OCI-LY7 (cell line): ENCODE data around the gene ARHGAP6. TPM values are rescaled to one million over a fixed set of nuclear protein-coding genes. Genes with fewer than 3 reads are reported as not detected.

Source experiments
- BruUV-seq: library from RNA; stranded (reverse); fragments of 400-500 nt; replicated peaks from 2 replicates; lab custom pipeline; 2021; lab: Mats Ljungman, UMichigan
- CTCF ChIA-PET: fragments of 300-600 bp; sonication (Branson Sonifier 250); formaldehyde crosslinking; loops from one replicate; lab custom pipeline; 2022; ENCODE audit warnings: antibody characterized with exemption; ENCODE audit not compliant: unreplicated experiment; lab: Charles Lee
- POLR2A ChIA-PET: fragments of 300-600 bp; sonication (Branson Sonifier 250); formaldehyde crosslinking; loops from one replicate; lab custom pipeline; 2022; ENCODE audit warnings: antibody characterized with exemption; lab: Charles Lee
- DNase-seq: peaks from one replicate; pipeline ENCODE4 v3.0.0-alpha.2; 2015; ENCODE audit warnings: low spot score
- H2AFZ ChIP-seq: fragments of 200-600 bp; sonication (generic), shearing (Covaris generic); 2 replicates; pipeline ENCODE4 v1.6.1; 2014; ENCODE audit warnings: mild to moderate bottlenecking, antibody characterized with exemption, low read length, moderate library complexity
- H3K27ac ChIP-seq: fragments of 200-600 bp; sonication (generic); 2 replicates; pipeline ENCODE4 v1.5.1; 2014; ENCODE audit warnings: mixed run types, low read depth, mild to moderate bottlenecking, moderate library complexity, low read length, inconsistent platforms; ENCODE audit not compliant: poor library complexity, severe bottlenecking
- H3K36me3 ChIP-seq: fragments of 200-600 bp; sonication (generic); 2 replicates; pipeline ENCODE4 v1.6.1; 2014; ENCODE audit warnings: mild to moderate bottlenecking, antibody characterized with exemption, low read length, moderate library complexity, mixed read lengths; ENCODE audit not compliant: insufficient read depth
- H3K4me1 ChIP-seq: fragments of 200-600 bp; sonication (generic); 2 replicates; pipeline ENCODE4 v1.5.1; 2014; ENCODE audit warnings: mild to moderate bottlenecking, low read length; ENCODE audit not compliant: insufficient read depth, poor library complexity, severe bottlenecking
- H3K4me2 ChIP-seq: fragments of 200-600 bp; sonication (generic); 2 replicates; pipeline ENCODE4 v1.6.1; 2014; ENCODE audit warnings: mild to moderate bottlenecking, low read length
- H3K4me3 ChIP-seq: fragments of 200-600 bp; sonication (generic); 2 replicates; pipeline ENCODE4 v1.5.1; 2014; ENCODE audit warnings: mild to moderate bottlenecking, low read depth, low read length; ENCODE audit not compliant: poor library complexity, severe bottlenecking
- H3K79me2 ChIP-seq: fragments of 200-600 bp; sonication (generic); 2 replicates; pipeline ENCODE4 v1.6.1; 2016; ENCODE audit warnings: low read depth, mild to moderate bottlenecking, low read length, moderate library complexity, mixed read lengths; ENCODE audit not compliant: insufficient read depth
- H3K9me2 ChIP-seq: fragments of 200-600 bp; sonication (generic); 2 replicates; pipeline ENCODE4 v1.6.1; 2016; ENCODE audit warnings: mild to moderate bottlenecking, low read length, mixed read lengths; ENCODE audit not compliant: insufficient read depth
- H3K9me3 ChIP-seq: fragments of 200-600 bp; sonication (generic); 2 replicates; pipeline ENCODE4 v1.6.1; 2014; ENCODE audit warnings: mild to moderate bottlenecking, mixed run types, low read length, mixed read lengths
- H4K20me1 ChIP-seq: fragments of 200-600 bp; sonication (generic); 2 replicates; pipeline ENCODE4 v1.6.1; 2014; ENCODE audit warnings: mild to moderate bottlenecking, antibody characterized with exemption, low read length, moderate library complexity, mixed read lengths; ENCODE audit not compliant: insufficient read depth
- EZH2phosphoT487 ChIP-seq: fragments of 200-600 bp; sonication (generic); IDR thresholded peaks from 2 replicates; pipeline ENCODE4 v1.6.1; 2018; ENCODE audit warnings: low read depth, borderline replicate concordance, mild to moderate bottlenecking, mixed run types, antibody characterized with exemption, low read length, moderate library complexity, mixed read lengths
- intact Hi-C: fragments of 100-400 bp; cut with micrococcal nuclease; formaldehyde crosslinking; loops from one replicate; pipeline ENCODE4 v1.10.0; 2022; ENCODE audit not compliant: unreplicated experiment
- total RNA-seq, 2 experiments: library from RNA; depleted of rRNA in 1 of 2; stranded (reverse); fragments of >200 nt in 1 of 2; shearing (Covaris generic) in 1 of 2; gene quantifications; 2 replicates each; pipeline ENCODE4 v1.2.3, GENCODE V29; 2014 to 2022
- TF ChIP-seq, protein P1 (sequence below): fragments of 200-600 bp; sonication (generic); conservative IDR thresholded peaks from 2 replicates; pipeline ENCODE4 v1.5.1; 2014; ENCODE audit warnings: mild to moderate bottlenecking, antibody characterized with exemption, low read length, moderate library complexity, mixed read lengths

The ARHGAP6 gene
- total RNA-seq, 2 experiments from 2014 or later, result not detected

DNA sequence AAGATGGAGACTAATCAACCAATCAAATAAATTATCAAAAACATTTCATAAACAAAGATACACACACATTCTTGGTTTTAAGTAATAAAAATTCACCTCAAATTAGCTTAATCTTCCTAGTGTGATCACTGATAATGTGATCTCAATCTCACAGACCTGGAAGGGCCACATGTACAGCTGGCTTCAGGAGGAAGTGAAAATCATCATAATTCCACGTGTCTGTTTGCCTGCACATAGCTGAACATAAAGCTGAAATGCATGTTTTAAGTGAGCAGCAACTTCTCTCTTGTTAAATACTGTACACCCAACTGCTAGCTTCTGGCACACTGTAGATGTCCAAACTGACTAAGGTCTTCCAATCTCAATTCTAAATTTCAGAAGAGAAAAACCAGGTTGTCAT is 53.8 kb downstream of the ARHGAP6 start:
- peak; percentile 41 for DNase-seq
- H3K9me3 ChIP-seq, result no peaks in the 10 kb centered on the region
- H3K4me3 ChIP-seq, result no peak overlapping the region
- H3K36me3 ChIP-seq, result no peaks in the 10 kb centered on the region
- no peaks in the 10 kb centered on the region for H4K20me1 ChIP-seq
- H2AFZ ChIP-seq, result peak overlapping the region; percentile 69; the same call in 1 of the 2 replicates
- intact Hi-C loops, result no loop called here
- no peaks in the 10 kb centered on the region for H3K79me2 ChIP-seq
- H3K9me2 ChIP-seq, result no peaks in the 10 kb centered on the region
- TF ChIP-seq, protein P1, sequence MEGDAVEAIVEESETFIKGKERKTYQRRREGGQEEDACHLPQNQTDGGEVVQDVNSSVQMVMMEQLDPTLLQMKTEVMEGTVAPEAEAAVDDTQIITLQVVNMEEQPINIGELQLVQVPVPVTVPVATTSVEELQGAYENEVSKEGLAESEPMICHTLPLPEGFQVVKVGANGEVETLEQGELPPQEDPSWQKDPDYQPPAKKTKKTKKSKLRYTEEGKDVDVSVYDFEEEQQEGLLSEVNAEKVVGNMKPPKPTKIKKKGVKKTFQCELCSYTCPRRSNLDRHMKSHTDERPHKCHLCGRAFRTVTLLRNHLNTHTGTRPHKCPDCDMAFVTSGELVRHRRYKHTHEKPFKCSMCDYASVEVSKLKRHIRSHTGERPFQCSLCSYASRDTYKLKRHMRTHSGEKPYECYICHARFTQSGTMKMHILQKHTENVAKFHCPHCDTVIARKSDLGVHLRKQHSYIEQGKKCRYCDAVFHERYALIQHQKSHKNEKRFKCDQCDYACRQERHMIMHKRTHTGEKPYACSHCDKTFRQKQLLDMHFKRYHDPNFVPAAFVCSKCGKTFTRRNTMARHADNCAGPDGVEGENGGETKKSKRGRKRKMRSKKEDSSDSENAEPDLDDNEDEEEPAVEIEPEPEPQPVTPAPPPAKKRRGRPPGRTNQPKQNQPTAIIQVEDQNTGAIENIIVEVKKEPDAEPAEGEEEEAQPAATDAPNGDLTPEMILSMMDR, result no peak
- POLR2A ChIA-PET, result interaction anchor here (1.3 kb wide), 1 partner anchor 20 kb away, joined by 4 read pairs; no protein-coding TSS in a partner anchor
- BruUV-seq, result no TSS peak
- peaks cover 10% of the 10 kb centered on the region for H3K4me1 ChIP-seq
- H3K4me2 ChIP-seq, result 0 out of 2 replicates have a peak overlapping the region, but pooled peaks have one; percentile 20
- no peak overlapping the region for H3K27ac ChIP-seq
- CTCF ChIA-PET, result no interaction called here

DNA sequence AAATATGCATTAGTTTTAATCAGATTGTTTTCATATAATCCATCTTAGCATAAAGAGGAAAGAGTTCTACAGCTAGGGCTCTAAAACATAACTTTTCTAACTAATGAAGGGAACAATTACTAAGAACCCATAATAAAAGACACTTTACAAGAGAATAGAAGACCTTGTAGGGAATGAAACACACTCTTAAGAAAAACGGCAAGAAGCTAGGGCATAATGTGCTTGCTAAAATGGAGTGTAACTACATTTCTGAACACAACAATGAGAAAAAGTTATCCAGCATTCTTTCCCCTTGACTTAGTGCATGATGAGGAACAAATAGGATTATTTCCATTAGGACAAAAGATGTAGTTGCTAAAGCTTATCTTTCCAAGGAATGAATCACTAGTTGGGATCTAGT is 54.6 kb downstream of the ARHGAP6 start:
- POLR2A ChIA-PET, result interaction anchor here (0.6 to 1.3 kb wide), 2 partner anchors 21 to 176 kb away, joined by 3 to 4 read pairs; no protein-coding TSS in a partner anchor
- CTCF ChIA-PET, result no interaction called here
- H3K27ac ChIP-seq, result no peak overlapping the region
- H3K4me2 ChIP-seq, result no peak overlapping the region
- DNase-seq, result no peak
- TF ChIP-seq EZH2phosphoT487, result no peak
- TF ChIP-seq, protein P1, result no peak
- H3K79me2 ChIP-seq, result no peaks in the 10 kb centered on the region
- H3K4me1 ChIP-seq, result peaks cover 10% of the 10 kb centered on the region
- H3K4me3 ChIP-seq, result no peak overlapping the region
- BruUV-seq, result no TSS peak
- no peaks in the 10 kb centered on the region for H4K20me1 ChIP-seq
- H3K36me3 ChIP-seq, result no peaks in the 10 kb centered on the region
- no peaks in the 10 kb centered on the region for H3K9me3 ChIP-seq
- no peaks in the 10 kb centered on the region for H3K9me2 ChIP-seq
- H2AFZ ChIP-seq, result no peak overlapping the region
- intact Hi-C loops, result no loop called here

DNA sequence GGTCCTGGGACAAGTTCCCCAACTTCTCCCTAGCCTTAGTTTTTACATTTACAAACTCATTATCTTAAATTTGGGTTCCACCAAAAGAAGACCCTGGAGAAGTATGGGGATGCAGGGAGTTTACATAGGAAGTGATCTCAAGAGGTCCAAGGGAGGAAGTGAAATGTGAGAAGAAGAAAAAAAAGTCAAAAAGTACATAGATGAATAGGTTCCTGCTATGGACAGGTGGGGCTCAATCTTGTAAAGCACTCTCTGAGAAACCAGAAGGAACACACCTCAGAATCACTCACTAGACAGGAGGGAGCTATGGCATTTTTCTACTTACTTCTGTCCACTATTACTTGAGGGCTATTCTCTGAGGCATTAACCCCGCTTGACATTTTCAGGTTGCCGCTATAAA is 56.6 kb downstream of the ARHGAP6 start:
- Histone ChIP-seq H2AFZ (no peak overlapping the region), H3K9me3 (no peaks in the 10 kb centered on the region), H3K36me3 (no peaks in the 10 kb centered on the region), H3K4me3 (no peak overlapping the region), H3K79me2 (no peaks in the 10 kb centered on the region), H3K4me1 (peaks cover 10% of the 10 kb centered on the region), H3K27ac (no peak overlapping the region), H3K4me2 (no peak overlapping the region), H3K9me2 (no peaks in the 10 kb centered on the region), H4K20me1 (no peaks in the 10 kb centered on the region)
- intact Hi-C loops, result no loop called here
- ChIA-PET CTCF (no interaction called here), POLR2A (interaction anchor here (0.6 kb wide), 1 partner anchor 116 kb away, joined by 3 read pairs; no protein-coding TSS in a partner anchor)
- DNase-seq, result no peak
- no TSS peak for BruUV-seq
- TF ChIP-seq, protein P1, result no peak
- no peak for TF ChIP-seq EZH2phosphoT487
